Coronary artery (tissue), 2 donors: ENCODE data around the gene LDAF1.
"Not testable (repeated sequence)": the region's sequence is repeated elsewhere in the genome, so short reads cannot be mapped to it uniquely, and the experiment has no call there.

Experiments used
- DNase-seq: peaks from one replicate; pipeline ENCODE4 v3.0.0-alpha.2; 2017; ENCODE audit warnings: low spot score
- H3K27ac ChIP-seq, 2 donors: fragments of 200-600 bp; sonication (generic); one replicate each; pipeline ENCODE4 v1.5.1; 2016 to 2019
- H3K4me3 ChIP-seq: fragments of 200-600 bp; sonication (generic); 2 replicates; pipeline ENCODE4 v1.5.1; 2016; ENCODE audit warnings: mild to moderate bottlenecking, moderate library complexity
- TF ChIP-seq, protein P1 (sequence below): fragments of 200-600 bp; sonication (generic); IDR thresholded peaks from one replicate; pipeline ENCODE4 v1.5.1; 2019; ENCODE audit warnings: antibody characterized with exemption

The LDAF1 gene

DNA sequence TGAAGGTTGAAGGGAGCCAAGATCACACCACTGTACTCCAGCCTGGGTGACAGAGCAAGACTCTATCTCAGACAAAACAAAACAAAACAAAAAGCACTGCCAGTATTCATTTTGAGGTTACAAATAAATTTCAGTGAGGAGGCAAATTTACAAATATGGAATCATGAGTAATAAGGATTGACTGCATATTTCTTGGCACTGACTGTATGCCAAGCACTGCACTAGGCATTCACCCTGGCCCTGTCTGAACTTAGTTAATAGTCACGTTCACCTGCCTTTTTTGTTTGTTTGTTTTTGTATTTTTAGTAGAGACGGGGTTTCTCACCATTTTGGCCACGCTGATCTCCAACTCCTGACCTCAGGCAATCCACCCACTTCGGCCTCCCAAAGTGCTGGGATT is 5.1 kb downstream of the LDAF1 start:
- TF ChIP-seq, protein P1, sequence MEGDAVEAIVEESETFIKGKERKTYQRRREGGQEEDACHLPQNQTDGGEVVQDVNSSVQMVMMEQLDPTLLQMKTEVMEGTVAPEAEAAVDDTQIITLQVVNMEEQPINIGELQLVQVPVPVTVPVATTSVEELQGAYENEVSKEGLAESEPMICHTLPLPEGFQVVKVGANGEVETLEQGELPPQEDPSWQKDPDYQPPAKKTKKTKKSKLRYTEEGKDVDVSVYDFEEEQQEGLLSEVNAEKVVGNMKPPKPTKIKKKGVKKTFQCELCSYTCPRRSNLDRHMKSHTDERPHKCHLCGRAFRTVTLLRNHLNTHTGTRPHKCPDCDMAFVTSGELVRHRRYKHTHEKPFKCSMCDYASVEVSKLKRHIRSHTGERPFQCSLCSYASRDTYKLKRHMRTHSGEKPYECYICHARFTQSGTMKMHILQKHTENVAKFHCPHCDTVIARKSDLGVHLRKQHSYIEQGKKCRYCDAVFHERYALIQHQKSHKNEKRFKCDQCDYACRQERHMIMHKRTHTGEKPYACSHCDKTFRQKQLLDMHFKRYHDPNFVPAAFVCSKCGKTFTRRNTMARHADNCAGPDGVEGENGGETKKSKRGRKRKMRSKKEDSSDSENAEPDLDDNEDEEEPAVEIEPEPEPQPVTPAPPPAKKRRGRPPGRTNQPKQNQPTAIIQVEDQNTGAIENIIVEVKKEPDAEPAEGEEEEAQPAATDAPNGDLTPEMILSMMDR, result no peak
- Histone ChIP-seq H3K4me3 (peak overlapping the region; percentile 43), H3K27ac (peak overlapping the region; percentile 70 to 87)
- DNase-seq, result no peak

DNA sequence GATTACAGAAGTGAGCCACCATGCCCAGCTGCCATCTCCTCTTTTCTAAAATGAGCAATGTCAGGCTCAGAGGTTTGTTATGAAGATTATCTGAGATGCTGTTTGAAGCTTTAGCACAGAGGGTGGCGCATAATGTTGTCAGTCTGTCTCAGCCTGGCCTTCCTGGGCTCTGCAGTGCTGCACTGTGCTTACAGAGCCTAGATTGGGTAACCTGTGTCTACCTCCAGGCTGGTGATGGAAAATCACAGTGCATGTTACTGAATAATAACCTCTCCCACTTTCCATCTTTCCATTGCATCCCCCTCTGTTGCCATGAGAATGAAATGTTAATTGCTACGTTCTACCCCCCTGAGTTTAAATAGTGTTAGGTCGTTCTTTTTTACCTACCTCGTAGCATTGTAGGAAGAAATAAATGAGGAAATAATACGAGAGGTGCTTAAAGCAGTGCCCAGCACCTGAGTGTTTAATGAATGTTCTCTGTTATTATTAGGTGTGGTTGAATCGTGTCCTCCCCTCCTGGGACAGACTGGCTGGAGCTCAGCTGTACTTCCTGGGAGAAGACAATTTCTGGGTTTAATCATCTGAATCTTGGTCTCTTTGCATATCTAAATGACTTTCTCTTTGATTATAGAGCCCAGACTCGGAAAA is 6.2 kb downstream of the LDAF1 start:
- DNase-seq, result no peak
- Histone ChIP-seq H3K27ac (peak overlapping the region in 1 of 2 donors; percentile 70), H3K4me3 (no peak overlapping the region)
- TF ChIP-seq, protein P1, result no peak

DNA sequence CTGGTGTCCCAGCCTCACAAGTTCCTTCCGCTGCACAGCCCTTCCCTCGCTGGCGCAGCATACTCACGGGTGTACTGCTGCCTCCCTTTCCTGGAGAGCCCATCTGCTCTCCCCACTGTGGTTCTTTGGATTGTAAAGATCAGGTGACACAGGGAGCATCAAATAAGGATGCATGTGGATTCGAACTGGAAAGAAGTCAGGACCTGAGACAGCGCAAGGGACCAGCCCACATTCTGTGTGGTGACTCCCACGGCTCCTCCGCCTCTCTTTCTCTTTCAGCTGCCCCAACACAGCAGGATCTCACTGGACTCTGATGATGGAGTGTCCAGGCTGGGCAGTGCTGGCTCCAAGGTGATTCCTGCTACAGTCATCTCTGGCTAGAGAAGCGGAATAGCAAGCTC is 8.1 kb downstream of the LDAF1 start:
- Histone ChIP-seq H3K27ac (no peak overlapping the region), H3K4me3 (no peak overlapping the region)
- no peak for DNase-seq
- TF ChIP-seq, protein P1, result no peak

DNA sequence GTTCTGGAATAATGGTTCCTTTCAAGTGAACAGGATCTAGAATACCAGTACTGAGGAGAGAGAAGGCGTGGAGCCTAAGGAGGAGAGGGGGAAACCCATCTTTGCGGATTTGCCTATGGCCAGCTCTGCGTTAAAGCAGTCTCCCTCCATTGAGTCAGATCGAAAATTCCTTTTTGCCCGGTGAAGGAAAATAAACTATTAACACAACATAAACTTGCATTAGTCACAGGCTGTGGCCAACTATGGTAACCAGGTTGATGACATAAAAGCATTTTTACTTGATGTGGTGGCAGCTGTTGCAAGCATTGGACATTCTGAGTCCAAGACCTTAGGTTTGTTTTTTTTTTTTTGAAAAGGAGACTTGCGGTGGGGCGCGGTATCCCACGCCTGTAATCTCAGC is 8.9 kb downstream of the LDAF1 start:
- TF ChIP-seq, protein P1, result no peak
- Histone ChIP-seq H3K4me3 (no peak overlapping the region), H3K27ac (no peak overlapping the region)
- no peak for DNase-seq

DNA sequence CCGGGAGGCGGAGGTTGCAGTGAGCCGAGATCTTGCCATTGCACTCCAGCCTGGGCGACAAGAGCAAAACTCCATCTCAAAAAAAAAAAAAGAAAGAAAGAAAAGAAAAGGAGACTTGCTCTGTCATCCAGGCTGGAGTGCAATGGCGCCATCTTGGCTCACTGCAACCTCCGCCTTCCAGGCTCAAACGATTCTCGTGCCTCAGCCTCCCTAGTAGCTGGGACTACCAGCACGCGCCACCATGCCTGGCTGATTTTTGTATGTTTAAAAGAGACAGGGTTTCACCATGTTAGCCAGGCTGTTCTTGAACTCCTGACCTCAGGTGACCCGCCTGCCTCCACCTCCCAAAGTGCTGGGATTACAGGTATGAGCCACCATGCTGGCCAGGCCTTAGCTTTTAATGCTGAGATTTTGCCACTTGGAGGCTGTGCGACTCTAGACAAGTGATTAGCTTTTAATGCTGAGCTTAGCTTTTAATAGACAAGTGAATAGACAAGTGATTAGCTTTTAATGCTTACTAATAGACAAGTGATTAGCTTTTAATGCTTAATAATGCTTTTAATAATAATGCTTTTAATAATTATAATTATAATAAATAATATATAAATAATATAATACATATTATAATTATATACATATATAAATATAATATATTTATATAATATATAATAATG is 9.6 kb downstream of the LDAF1 start:
- TF ChIP-seq, protein P1, result no peak
- no peak overlapping the region for H3K4me3 ChIP-seq
- no peak for DNase-seq
- H3K27ac ChIP-seq, result no peak overlapping the region

DNA sequence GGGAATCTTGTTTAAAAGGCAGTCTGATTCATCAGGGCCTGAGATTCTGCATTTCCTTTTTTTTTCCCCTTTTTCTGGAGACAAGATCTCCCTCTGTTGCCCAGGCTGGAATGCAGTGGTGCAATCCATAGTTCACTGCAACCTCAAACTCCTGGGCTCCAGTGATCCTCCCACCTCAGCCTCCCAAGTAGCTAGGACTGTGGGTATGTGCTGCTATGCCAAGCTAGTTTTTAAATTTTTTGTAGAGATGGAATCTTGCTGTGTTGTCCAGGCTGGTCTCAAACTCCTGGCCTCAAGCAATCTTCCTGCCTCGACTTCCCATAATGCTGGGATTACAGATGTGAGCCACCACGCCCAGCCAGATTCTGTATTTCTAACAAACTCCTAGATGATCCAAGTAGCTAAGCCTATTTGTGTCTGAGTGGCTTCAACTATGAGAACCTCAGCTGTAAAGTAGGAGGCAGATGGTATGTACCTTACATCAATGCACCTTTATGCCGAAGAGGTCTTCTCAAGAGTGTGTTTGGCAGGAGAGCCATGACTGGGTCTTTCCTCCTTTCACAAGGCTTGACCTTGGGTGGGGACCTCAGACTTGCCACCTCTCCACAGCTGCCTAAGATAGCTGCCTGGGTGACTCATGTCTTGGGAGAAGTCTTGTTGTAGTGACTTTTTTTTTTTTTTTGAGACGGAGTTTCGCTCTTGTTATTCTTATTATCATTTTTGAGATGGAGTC is 10.9 kb downstream of the LDAF1 start:
- no peak for DNase-seq
- no peak overlapping the region for H3K27ac ChIP-seq
- no peak overlapping the region for H3K4me3 ChIP-seq
- TF ChIP-seq, protein P1, result no peak

DNA sequence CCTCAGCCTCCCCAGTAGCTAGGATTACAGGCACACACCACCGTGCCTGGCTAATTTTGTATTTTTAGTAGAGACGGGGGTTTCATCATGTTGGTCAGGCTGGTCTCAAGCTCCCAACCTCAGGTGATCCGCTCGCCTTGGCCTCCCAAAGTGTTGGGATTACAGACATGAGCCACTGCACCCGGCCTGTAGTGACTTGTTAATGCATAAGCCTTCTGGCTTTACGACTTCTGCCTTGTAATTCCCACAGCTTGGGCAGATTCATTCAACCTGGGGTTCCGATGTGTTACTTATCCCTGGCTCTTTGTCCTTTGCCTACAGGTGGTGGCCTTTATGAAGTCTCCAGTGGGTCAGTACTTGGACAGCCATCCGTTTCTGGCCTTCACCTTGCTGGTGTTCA is 11.6 kb downstream of the LDAF1 start:
- H3K27ac ChIP-seq, H3K4me3 ChIP-seq, DNase-seq: not testable (repeated sequence)
